RWPE1 (cell line): ENCODE results near the gene BICRA.
"Not testable (repeated sequence)": the region's sequence is repeated elsewhere in the genome, so short reads cannot be mapped to it uniquely, and the experiment has no call there.

Source experiments
- CTCF ChIA-PET: fragments of 350-600 bp; sonication (Branson Sonifier 250); formaldehyde crosslinking; extraction: SDS; loops from one replicate; lab custom pipeline; 2021; lab: Yijun Ruan, JAX
- POLR2A ChIA-PET: fragments of 400-600 bp; formaldehyde crosslinking; extraction: SDS; loops from one replicate; lab custom pipeline; 2020; ENCODE audit warnings: antibody characterized with exemption; ENCODE audit not compliant: low non-redundant PET; lab: Yijun Ruan, JAX
- DNase-seq: peaks from one replicate; pipeline ENCODE4 v3.0.0; 2012; ENCODE audit warnings: low spot score
- H3K27ac ChIP-seq: fragments of 450-650 bp; 2 replicates; pipeline ENCODE4 v1.5.1; 2017
- CTCF ChIP-seq: fragments of 450-650 bp; conservative IDR thresholded peaks from 2 replicates; pipeline ENCODE4 v1.5.1; 2017; ENCODE audit warnings: low read depth, mild to moderate bottlenecking

Gene BICRA

GRCh38 chr19:47589824-47590223 is 19.1 kb upstream of the BICRA start:
- ChIA-PET CTCF (interaction anchor here (0.6 kb wide), 1 partner anchor 1753 kb away, joined by 3 read pairs; no protein-coding TSS in a partner anchor), POLR2A (no interaction called here)
- TF ChIP-seq CTCF: no peak
- DNase-seq: no peak
- no peak overlapping the region for H3K27ac ChIP-seq

GRCh38 chr19:47593860-47594259 is 15.1 kb upstream of the BICRA start:
- no peak for TF ChIP-seq CTCF
- ChIA-PET POLR2A (no interaction called here), CTCF (no interaction called here)
- DNase-seq: no peak
- H3K27ac ChIP-seq: no peak overlapping the region

GRCh38 chr19:47595944-47596343 is 13.0 kb upstream of the BICRA start:
- DNase-seq: no peak
- POLR2A ChIA-PET: no interaction called here

GRCh38 chr19:47598407-47599349 is 10.3 kb upstream of the BICRA start:
- DNase-seq: peak; percentile 97
- POLR2A ChIA-PET: interaction anchor here (0.6 kb wide), 1 partner anchor 89 kb away, joined by 3 read pairs; no protein-coding TSS in a partner anchor
- CTCF ChIA-PET: interaction anchor here (0.6 kb wide), 1 partner anchor 303 kb away, joined by 3 read pairs; no protein-coding TSS in a partner anchor
- no peak for TF ChIP-seq CTCF
- H3K27ac ChIP-seq: peak overlapping the region; percentile 90

More at GRCh38 chr19:47595944-47596343, 13.0 kb upstream of the BICRA start:
- CTCF ChIA-PET: interaction anchor here (0.6 to 0.7 kb wide), 3 partner anchors 32 to 209 kb away, joined by 3 to 6 read pairs (median 3); partner anchors contain the start of gene KPTN
- TF ChIP-seq CTCF: no peak
- H3K27ac ChIP-seq: no peak overlapping the region

- not testable (repeated sequence) for DNase-seq
- CTCF ChIA-PET: interaction anchor here (0.6 to 1.3 kb wide), 7 partner anchors 17 to 228 kb away, joined by 3 to 7 read pairs (median 4); partner anchors contain the start of gene NAPA
- peak overlapping the region; percentile 90 for H3K27ac ChIP-seq
- POLR2A ChIA-PET: interaction anchor here (0.6 to 1.8 kb wide), 6 partner anchors 11 to 291 kb away, joined by 3 to 5 read pairs (median 4); no protein-coding TSS in a partner anchor
These were observed 9.2 kb upstream of the BICRA start for GRCh38 chr19:47599671-47600245.

- no peak for TF ChIP-seq CTCF
- ChIA-PET POLR2A (interaction anchor here (0.6 to 1.8 kb wide), 5 partner anchors 10 to 292 kb away, joined by 3 to 5 read pairs (median 4); no protein-coding TSS in a partner anchor), CTCF (interaction anchor here (0.6 to 1.3 kb wide), 4 partner anchors 85 to 229 kb away, joined by 3 to 7 read pairs (median 4); partner anchors contain the start of gene NAPA)
- H3K27ac ChIP-seq: peak overlapping the region; percentile 90
- DNase-seq: peak; percentile 99
These were observed 8.4 kb upstream of the BICRA start for GRCh38 chr19:47600246-47601179.
